H1 (cell line): ENCODE results near the gene PNPLA1. TPM values are rescaled to one million over a fixed set of nuclear protein-coding genes. Genes with fewer than 3 reads are reported as not detected.

Source experiments
- CTCF ChIA-PET: fragments of 300-600 bp; sonication (Branson Sonifier 250); formaldehyde crosslinking; loops from one replicate; lab custom pipeline; 2021; ENCODE audit not compliant: partially characterized antibody; lab: Charles Lee
- POLR2A ChIA-PET: fragments of 300-600 bp; sonication (Branson Sonifier 250); formaldehyde crosslinking; loops from one replicate; lab custom pipeline; 2021; ENCODE audit warnings: inconsistent platforms; ENCODE audit not compliant: partially characterized antibody; lab: Charles Lee
- DNase-seq, 2 experiments: peaks; one replicate each; pipeline versions ENCODE4 v3.0.0 to v3.0.0-alpha.2; 2010 to 2022; ENCODE audit warnings: low spot score in 2 of 2, low read depth in 1 of 2, mixed read lengths in 1 of 2
- FAIRE-seq: peaks from 2 replicates; lab custom pipeline; 2011; peaks lifted over from hg19 to GRCh38; lab: Jason Lieb, UNC
- H2AFZ ChIP-seq: 2 replicates; pipeline ENCODE4 v1.8.1; 2012; ENCODE audit warnings: low read length, inconsistent platforms
- H2AK5ac ChIP-seq: 2 replicates; pipeline ENCODE4 v1.6.1; 2013; ENCODE audit warnings: low read depth, low read length
- H2BK120ac ChIP-seq: replicated peaks from 2 replicates; pipeline ENCODE3; 2013; ENCODE audit warnings: low read depth, low read length, inconsistent platforms
- H2BK12ac ChIP-seq: 2 replicates; pipeline ENCODE4 v1.6.1; 2013; ENCODE audit warnings: low read depth, low read length
- H2BK15ac ChIP-seq: 2 replicates; pipeline ENCODE4 v1.6.1; 2013; ENCODE audit warnings: low read length
- H2BK20ac ChIP-seq: 2 replicates; pipeline ENCODE4 v1.6.1; 2013; ENCODE audit warnings: low read length
- H2BK5ac ChIP-seq: 2 replicates; pipeline ENCODE4 v1.6.1; 2013; ENCODE audit warnings: low read depth, low read length
- H3K14ac ChIP-seq: 2 replicates; pipeline ENCODE4 v1.6.1; 2013; ENCODE audit warnings: inconsistent platforms; ENCODE audit not compliant: insufficient read length
- H3K18ac ChIP-seq: 2 replicates; pipeline ENCODE4 v1.6.1; 2013; ENCODE audit warnings: low read length; ENCODE audit errors: extremely low read depth
- H3K23ac ChIP-seq: 2 replicates; pipeline ENCODE4 v1.6.1; 2013; ENCODE audit warnings: inconsistent platforms; ENCODE audit not compliant: insufficient read length
- H3K23me2 ChIP-seq: 2 replicates; pipeline ENCODE4 v1.6.1; 2013; ENCODE audit warnings: low read depth, low read length
- H3K27ac ChIP-seq: 2 replicates; pipeline ENCODE4 v1.6.1; 2011; ENCODE audit warnings: low read depth, low read length, inconsistent platforms
- H3K27me3 ChIP-seq, 4 experiments: replicated peaks in 1 of 4; 1 replicate in 1 of 4; 2 replicates in 3 of 4; pipeline versions ENCODE4 v1.6.1 to v1.8.1; 2011 to 2013; ENCODE audit warnings: low read length in 3 of 4, mild to moderate bottlenecking in 3 of 4, inconsistent platforms in 2 of 4, mixed read lengths in 2 of 4, moderate library complexity in 1 of 4; ENCODE audit not compliant: control insufficient read depth in 3 of 4, insufficient read depth in 3 of 4; ENCODE audit errors: extremely low read depth in 1 of 4
- H3K36me3 ChIP-seq, 4 experiments: 2 replicates each; pipeline versions ENCODE4 v1.6.1 to v1.8.1; 2011 to 2013; ENCODE audit warnings: mild to moderate bottlenecking in 4 of 4, low read length in 3 of 4, moderate library complexity in 2 of 4, control low read depth in 1 of 4, inconsistent platforms in 1 of 4; ENCODE audit not compliant: insufficient read depth in 4 of 4, control insufficient read depth in 2 of 4
- H3K4ac ChIP-seq: replicated peaks from 2 replicates; pipeline ENCODE3; 2013; ENCODE audit warnings: low read length, low read depth, mixed read lengths, inconsistent platforms; ENCODE audit not compliant: insufficient read length
- H3K4me1 ChIP-seq, 4 experiments: replicated peaks in 1 of 4; 1 replicate in 1 of 4; 2 replicates in 3 of 4; pipeline versions ENCODE4 v1.6.1 to v1.8.1; 2011 to 2013; ENCODE audit warnings: low read length in 3 of 4, inconsistent platforms in 2 of 4, mixed read lengths in 1 of 4; ENCODE audit not compliant: insufficient read depth in 4 of 4, control insufficient read depth in 3 of 4
- H3K4me2 ChIP-seq, 2 experiments: 2 replicates each; pipeline versions ENCODE4 v1.6.1 to v1.8.1; 2011 to 2013; ENCODE audit warnings: low read depth in 2 of 2, low read length in 2 of 2, control low read depth in 1 of 2, inconsistent platforms in 1 of 2, mild to moderate bottlenecking in 1 of 2; ENCODE audit not compliant: insufficient read depth in 1 of 2
- H3K4me3 ChIP-seq, 4 experiments: fragments of 200-600, 300-600 bp in 1 of 4; sonication (generic), shearing (Covaris generic), sonication (Bioruptor Twin) in 1 of 4; 2 replicates each; pipeline versions ENCODE4 v1.5.1 to v1.8.1; 2011 to 2016; ENCODE audit warnings: low read length in 4 of 4, low read depth in 3 of 4, control low read depth in 2 of 4, inconsistent platforms in 2 of 4, mild to moderate bottlenecking in 2 of 4, mixed read lengths in 1 of 4, moderate library complexity in 1 of 4; ENCODE audit not compliant: insufficient read depth in 2 of 4; ENCODE audit errors: extremely low read depth in 1 of 4
- H3K56ac ChIP-seq: replicated peaks from 2 replicates; pipeline ENCODE3; 2013; ENCODE audit warnings: low read depth, mild to moderate bottlenecking, mixed read lengths, low read length, inconsistent platforms; ENCODE audit not compliant: insufficient read length
- H3K79me1 ChIP-seq: 2 replicates; pipeline ENCODE4 v1.6.1; 2013; ENCODE audit warnings: low read depth, low read length, control low read depth
- H3K79me2 ChIP-seq, 2 experiments: 2 replicates each; pipeline versions ENCODE4 v1.6.1 to v1.8.1; 2012 to 2013; ENCODE audit warnings: low read length in 2 of 2, mild to moderate bottlenecking in 2 of 2, inconsistent platforms in 1 of 2; ENCODE audit not compliant: insufficient read depth in 2 of 2, control insufficient read depth in 1 of 2
- H3K9ac ChIP-seq, 4 experiments: replicated peaks in 1 of 4; 1 replicate in 1 of 4; 2 replicates in 3 of 4; pipeline versions ENCODE4 v1.6.1 to v1.8.1; 2011 to 2013; ENCODE audit warnings: low read depth in 3 of 4, low read length in 3 of 4, control low read depth in 2 of 4, mild to moderate bottlenecking in 2 of 4, moderate library complexity in 2 of 4, inconsistent platforms in 1 of 4; ENCODE audit errors: extremely low read depth in 1 of 4
- H3K9me3 ChIP-seq, 2 experiments: 2 replicates each; pipeline versions ENCODE4 v1.6.1 to v1.8.1; 2012 to 2013; ENCODE audit warnings: mild to moderate bottlenecking in 2 of 2, moderate library complexity in 2 of 2, control low read depth in 1 of 2, inconsistent platforms in 1 of 2, low read depth in 1 of 2, low read length in 1 of 2, mixed read lengths in 1 of 2; ENCODE audit not compliant: insufficient read depth in 2 of 2
- H4K20me1 ChIP-seq, 2 experiments: replicated peaks in 1 of 2; 2 replicates each; pipeline versions ENCODE3 to v1.8.1; 2011 to 2013; ENCODE audit warnings: inconsistent platforms in 2 of 2, low read length in 2 of 2, mild to moderate bottlenecking in 1 of 2; ENCODE audit not compliant: insufficient read depth in 2 of 2, control insufficient read depth in 1 of 2
- H4K5ac ChIP-seq: 2 replicates; pipeline ENCODE4 v1.6.1; 2013; ENCODE audit warnings: low read length, low read depth, mixed read lengths, inconsistent platforms; ENCODE audit not compliant: insufficient read length
- H4K8ac ChIP-seq: 2 replicates; pipeline ENCODE4 v1.8.0; 2013; ENCODE audit warnings: mild to moderate bottlenecking, moderate library complexity, low read length, inconsistent platforms; ENCODE audit not compliant: insufficient read depth; ENCODE audit errors: extremely low read depth
- H4K91ac ChIP-seq: replicated peaks from 2 replicates; pipeline ENCODE3; 2013; ENCODE audit warnings: low read length, mixed read lengths, inconsistent platforms; ENCODE audit not compliant: insufficient read length
- JUN ChIP-seq: IDR thresholded peaks from 2 replicates; pipeline ENCODE4 v1.6.1; 2011; ENCODE audit warnings: low read depth, mild to moderate bottlenecking, improper control_type of control experiment, low read length
- NANOG ChIP-seq: IDR thresholded peaks from 2 replicates; pipeline ENCODE4 v1.6.1; 2011; ENCODE audit warnings: low read length, low read depth, mild to moderate bottlenecking, inconsistent platforms; ENCODE audit not compliant: insufficient read depth, poor library complexity, severe bottlenecking
- TEAD4 ChIP-seq: IDR thresholded peaks from 2 replicates; pipeline ENCODE4 v1.6.1; 2012; ENCODE audit warnings: low read depth, low read length, inconsistent platforms, mixed read lengths
- ZNF274 ChIP-seq: IDR thresholded peaks from 2 replicates; pipeline ENCODE4 v1.7.0; 2012; ENCODE audit warnings: low read length, borderline replicate concordance; ENCODE audit errors: extremely low read depth
- WGBS, 2 experiments: shearing (Covaris generic) in 1 of 2; methylation state at CpG; one replicate each; pipeline versions ENCODE4 v1.1.6 to v1.1.7; 2013 to 2015; ENCODE audit warnings: low lambda C conversion rate in 2 of 2, mixed read lengths in 2 of 2, inconsistent platforms in 1 of 2, low coverage in 1 of 2, missing lambda C conversion rate in 1 of 2; ENCODE audit not compliant: insufficient replicate concordance in 2 of 2, insufficient coverage in 1 of 2, insufficient read length in 1 of 2; ENCODE audit errors: extremely low coverage in 1 of 2, missing lambda C conversion rate in 1 of 2; 5-methylcytosine and 5-hydroxymethylcytosine counted together
- polyA plus RNA-seq, 7 experiments: library from polyadenylated mRNA; depleted of rRNA in 3 of 7; stranded (reverse) in 5 of 7; unstranded in 2 of 7; fragments of >200 nt in 5 of 7; fragments of 200-250 nt in 2 of 7; gene quantifications; 1 replicate in 5 of 7; 2 replicates in 1 of 7; 4 replicates in 1 of 7; pipeline versions ENCODE4 v1.2.1 to v1.2.3, GENCODE V29; 2011 to 2013; ENCODE audit warnings: missing spikeins in 2 of 7, mixed read lengths in 2 of 7
- total RNA-seq: library from RNA; stranded (reverse); fragmentation: NEBNext Ultra II Directional; extraction: Animal tissue kit (Norgen Biotek cat#: 25700); gene quantifications from 2 replicates; pipeline ENCODE4 v1.2.1, GENCODE V29; 2021
- TF ChIP-seq, protein P1 (sequence below): IDR thresholded peaks from 2 replicates; pipeline ENCODE4 v1.6.1; 2012; ENCODE audit warnings: inconsistent platforms
- TF ChIP-seq, protein P2 (sequence below): IDR thresholded peaks from 2 replicates; pipeline ENCODE4 v1.6.1; 2011; ENCODE audit warnings: low read depth, mild to moderate bottlenecking, low read length; ENCODE audit not compliant: insufficient read depth
- TF ChIP-seq, protein P3 (sequence below), 3 experiments: IDR thresholded peaks; 1 replicate in 2 of 3; 2 replicates in 1 of 3; pipeline versions ENCODE4 v1.5.1 to v1.6.1; 2011; ENCODE audit warnings: low read length in 3 of 3, mild to moderate bottlenecking in 3 of 3, inconsistent platforms in 2 of 3, low read depth in 1 of 3, moderate library complexity in 1 of 3; ENCODE audit not compliant: insufficient read depth in 1 of 3; ENCODE audit errors: control extremely low read depth in 1 of 3

Gene PNPLA1
- total and polyA plus RNA-seq, 2 of the 8 experiments (the other 6 are each of a cell fraction or from before 2014, with no cell fraction given) = not detected

DNA sequence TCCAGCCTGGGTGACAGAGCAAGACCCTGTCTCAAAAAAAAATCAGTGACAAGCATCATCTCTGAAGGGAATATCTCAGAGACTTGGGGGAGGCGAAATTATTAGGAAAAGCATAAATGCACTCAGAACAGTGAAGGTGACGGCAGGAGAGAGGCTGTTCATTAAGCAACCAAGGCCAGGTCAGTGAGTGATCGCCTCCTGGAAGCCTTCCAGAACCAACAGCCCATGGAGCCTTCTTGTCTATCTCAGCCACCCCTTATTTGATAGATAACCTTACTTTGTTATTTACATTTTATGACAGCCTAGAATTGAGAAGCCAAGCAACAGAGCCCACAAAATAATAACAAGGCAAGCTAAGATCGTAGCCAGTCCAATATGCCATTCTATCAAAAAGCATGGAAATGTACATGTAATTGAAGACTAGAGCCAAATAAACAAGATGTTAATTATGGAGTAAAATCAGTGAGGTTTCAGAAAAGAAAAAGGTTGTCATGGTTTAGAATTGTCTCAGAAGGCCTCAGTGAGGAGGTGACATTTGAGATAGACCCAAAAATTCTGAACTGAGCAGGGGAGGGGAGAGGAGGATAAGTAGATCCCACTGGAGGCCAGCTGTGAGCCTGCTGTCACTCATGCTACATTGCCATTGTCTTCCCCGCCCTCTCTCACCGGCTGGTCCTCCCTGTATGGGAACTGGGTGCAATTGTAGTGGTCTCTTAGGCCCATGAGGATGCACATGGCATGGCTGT, 49.0 kb downstream of the PNPLA1 start:
- Histone ChIP-seq H3K23ac (no peak overlapping the region), H2AK5ac (no peak overlapping the region), H3K36me3 (no peaks in the 10 kb centered on the region), H3K79me1 (no peaks in the 10 kb centered on the region), H4K8ac (no peak overlapping the region), H4K91ac (no peak overlapping the region), H2BK12ac (no peak overlapping the region), H3K4ac (no peak overlapping the region), H3K56ac (no peak overlapping the region), H2BK15ac (no peak overlapping the region; the same call in 1 of the 2 replicates), H3K9ac (no peak overlapping the region), H3K9me3 (no peaks in the 10 kb centered on the region), H4K5ac (no peak overlapping the region), H3K79me2 (no peaks in the 10 kb centered on the region), H3K27ac (no peak overlapping the region), H3K27me3 (no peaks in the 10 kb centered on the region; a peak in 1 of 7 replicates), H3K4me3 (no peak overlapping the region), H3K4me2 (no peak overlapping the region), H3K4me1 (peaks cover 0 to 7% (median 1%) of the 10 kb centered on the region in 4 experiments; a peak in 3 of 7 replicates), H3K23me2 (no peaks in the 10 kb centered on the region), H2BK20ac (no peak overlapping the region), H2BK120ac (no peak overlapping the region), H2AFZ (no peak overlapping the region), H4K20me1 (no peaks in the 10 kb centered on the region), H3K14ac (no peak overlapping the region), H2BK5ac (no peak overlapping the region), H3K18ac (no peak overlapping the region)
- CTCF ChIA-PET = interaction anchor here (0.5 to 14.2 kb wide), 9 partner anchors 11 to 179 kb away, joined by 3 to 137 read pairs (median 6); no protein-coding TSS in a partner anchor
- FAIRE-seq (no peak), DNase-seq (no peak)
- POLR2A ChIA-PET = no interaction called here
- 87% methylated on average over 6 of the region's 6 CpGs; no CpG with 5 or more reads in 1 of the 2 experiments for WGBS, 2 experiments
- TF ChIP-seq TEAD4 (no peak), ZNF274 (no peak), NANOG (no peak), JUN (no peak)
- TF ChIP-seq, protein P1, sequence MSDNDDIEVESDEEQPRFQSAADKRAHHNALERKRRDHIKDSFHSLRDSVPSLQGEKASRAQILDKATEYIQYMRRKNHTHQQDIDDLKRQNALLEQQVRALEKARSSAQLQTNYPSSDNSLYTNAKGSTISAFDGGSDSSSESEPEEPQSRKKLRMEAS = no peak
- TF ChIP-seq, protein P2, sequence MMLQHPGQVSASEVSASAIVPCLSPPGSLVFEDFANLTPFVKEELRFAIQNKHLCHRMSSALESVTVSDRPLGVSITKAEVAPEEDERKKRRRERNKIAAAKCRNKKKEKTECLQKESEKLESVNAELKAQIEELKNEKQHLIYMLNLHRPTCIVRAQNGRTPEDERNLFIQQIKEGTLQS = no peak
- TF ChIP-seq, protein P3, sequence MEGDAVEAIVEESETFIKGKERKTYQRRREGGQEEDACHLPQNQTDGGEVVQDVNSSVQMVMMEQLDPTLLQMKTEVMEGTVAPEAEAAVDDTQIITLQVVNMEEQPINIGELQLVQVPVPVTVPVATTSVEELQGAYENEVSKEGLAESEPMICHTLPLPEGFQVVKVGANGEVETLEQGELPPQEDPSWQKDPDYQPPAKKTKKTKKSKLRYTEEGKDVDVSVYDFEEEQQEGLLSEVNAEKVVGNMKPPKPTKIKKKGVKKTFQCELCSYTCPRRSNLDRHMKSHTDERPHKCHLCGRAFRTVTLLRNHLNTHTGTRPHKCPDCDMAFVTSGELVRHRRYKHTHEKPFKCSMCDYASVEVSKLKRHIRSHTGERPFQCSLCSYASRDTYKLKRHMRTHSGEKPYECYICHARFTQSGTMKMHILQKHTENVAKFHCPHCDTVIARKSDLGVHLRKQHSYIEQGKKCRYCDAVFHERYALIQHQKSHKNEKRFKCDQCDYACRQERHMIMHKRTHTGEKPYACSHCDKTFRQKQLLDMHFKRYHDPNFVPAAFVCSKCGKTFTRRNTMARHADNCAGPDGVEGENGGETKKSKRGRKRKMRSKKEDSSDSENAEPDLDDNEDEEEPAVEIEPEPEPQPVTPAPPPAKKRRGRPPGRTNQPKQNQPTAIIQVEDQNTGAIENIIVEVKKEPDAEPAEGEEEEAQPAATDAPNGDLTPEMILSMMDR (IDR thresholded peaks at IDR 0.05; ENCODE audit: control extremely low read depth in 1 of 3, insufficient read depth in 1 of 3, low read depth in 1 of 3, low read length in 3 of 3) = no peak
